ENCODE measurements around the gene JAZF1. TPM values are rescaled to one million over a fixed set of nuclear protein-coding genes. Genes with fewer than 3 reads are reported as not detected.

JAZF1 gene
- total RNA-seq, 1 donor from 2014 or later = 29.4 TPM

- TF ChIP-seq CTCF (IDR thresholded peaks at IDR 0.05; ENCODE audit: borderline replicate concordance) = no peak
- H3K4me1 ChIP-seq = peaks cover 58% of the 10 kb centered on the region
- H3K27ac ChIP-seq (replicated peaks) = no peak overlapping the region
- H3K27me3 ChIP-seq (ENCODE audit: low read depth) = no peaks in the 10 kb centered on the region
- no peaks in the 10 kb centered on the region for H3K9me3 ChIP-seq (replicated peaks)
- no peaks in the 10 kb centered on the region for H3K36me3 ChIP-seq
- no peak overlapping the region for H3K4me3 ChIP-seq
- intact Hi-C loops (cut with micrococcal nuclease) = no loop called here
- DNase-seq = no peak
Measured at GRCh38 chr7:27942711-27943110, 237.9 kb downstream of the JAZF1 start.

DNA sequence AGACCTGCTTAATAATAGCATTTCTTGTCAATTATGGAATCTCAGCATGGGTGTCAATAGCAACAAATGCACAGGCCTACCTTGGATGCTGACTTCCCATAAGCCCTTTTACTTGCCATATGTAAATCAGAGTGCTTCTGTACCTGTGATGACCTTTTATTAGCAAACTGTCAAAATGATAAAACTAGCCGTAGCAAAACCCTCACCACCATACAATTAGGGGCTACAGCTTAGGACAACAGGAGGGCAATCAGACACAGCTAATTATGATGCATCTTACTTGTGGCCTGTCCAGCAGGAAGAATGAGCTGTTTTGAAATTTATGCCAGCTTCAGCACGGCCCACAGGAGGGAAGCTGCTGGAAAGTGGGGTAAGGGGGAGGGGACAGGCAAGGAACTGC is 239.1 kb downstream of the JAZF1 start:
- no peak for DNase-seq
- H3K36me3 ChIP-seq = no peaks in the 10 kb centered on the region
- H3K27ac ChIP-seq (replicated peaks) = no peak overlapping the region
- H3K9me3 ChIP-seq (replicated peaks) = no peaks in the 10 kb centered on the region
- H3K27me3 ChIP-seq (ENCODE audit: low read depth) = no peaks in the 10 kb centered on the region
- H3K4me3 ChIP-seq = no peak overlapping the region
- intact Hi-C loops (cut with micrococcal nuclease) = no loop called here
- TF ChIP-seq CTCF (IDR thresholded peaks at IDR 0.05; ENCODE audit: borderline replicate concordance) = no peak
- peaks cover 46% of the 10 kb centered on the region for H3K4me1 ChIP-seq

DNA sequence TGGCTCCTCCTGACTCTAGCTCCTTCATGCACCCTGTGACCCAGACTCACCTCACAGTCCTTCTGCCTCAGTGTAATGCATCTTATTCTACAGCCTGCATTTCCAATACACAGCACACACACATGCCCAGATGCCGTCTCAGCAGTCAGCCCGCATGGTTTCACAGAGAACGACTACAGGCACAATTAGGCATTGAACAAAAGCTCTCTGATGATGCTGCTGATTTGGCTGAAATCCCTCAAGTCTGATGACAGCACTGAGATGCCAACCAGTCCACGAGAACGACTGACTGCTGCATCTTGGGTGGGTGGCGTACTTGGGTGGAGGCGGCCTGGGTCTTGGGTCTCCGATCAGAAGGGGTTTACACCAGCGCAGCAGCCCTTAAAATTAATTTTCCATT is 240.3 kb downstream of the JAZF1 start:
- Histone ChIP-seq H3K27me3 (ENCODE audit: low read depth) (no peaks in the 10 kb centered on the region), H3K9me3 (replicated peaks) (no peaks in the 10 kb centered on the region), H3K36me3 (no peaks in the 10 kb centered on the region), H3K4me3 (no peak overlapping the region), H3K27ac (replicated peaks) (no peak overlapping the region), H3K4me1 (peaks cover 42% of the 10 kb centered on the region)
- no peak for DNase-seq
- intact Hi-C loops (cut with micrococcal nuclease) = no loop called here
- TF ChIP-seq CTCF (IDR thresholded peaks at IDR 0.05; ENCODE audit: borderline replicate concordance) = no peak

GRCh38 chr7:27939893-27940292 is 240.7 kb downstream of the JAZF1 start:
- Histone ChIP-seq H3K4me3 (no peak overlapping the region), H3K36me3 (no peaks in the 10 kb centered on the region), H3K9me3 (replicated peaks) (no peaks in the 10 kb centered on the region), H3K27ac (replicated peaks) (no peak overlapping the region), H3K4me1 (peaks cover 38% of the 10 kb centered on the region), H3K27me3 (ENCODE audit: low read depth) (no peaks in the 10 kb centered on the region)
- no peak for TF ChIP-seq CTCF (IDR thresholded peaks at IDR 0.05; ENCODE audit: borderline replicate concordance)
- intact Hi-C loops (cut with micrococcal nuclease) = no loop called here
- DNase-seq = no peak

- H3K4me1 ChIP-seq = peaks cover 20% of the 10 kb centered on the region
- intact Hi-C loops (cut with micrococcal nuclease) = no loop called here
- no peaks in the 10 kb centered on the region for H3K9me3 ChIP-seq (replicated peaks)
- no peak for TF ChIP-seq CTCF (IDR thresholded peaks at IDR 0.05; ENCODE audit: borderline replicate concordance)
- no peaks in the 10 kb centered on the region for H3K27me3 ChIP-seq (ENCODE audit: low read depth)
- no peak overlapping the region for H3K4me3 ChIP-seq
- no peaks in the 10 kb centered on the region for H3K36me3 ChIP-seq
- H3K27ac ChIP-seq (replicated peaks) = no peak overlapping the region
- DNase-seq = no peak
Measured at GRCh38 chr7:27936768-27937102, 243.9 kb downstream of the JAZF1 start.

Data from left ventricle myocardium inferior (tissue), 1 donor.